Activated CD8-positive, alpha-beta T cell treated with anti-CD3 and anti-CD28 coated beads for 36 hours (primary cell): ENCODE measurements around the gene CDC123. TPM values are rescaled to one million over a fixed set of nuclear protein-coding genes. Genes with fewer than 3 reads are reported as not detected.

ENCODE experiments used
- ATAC-seq: fragments of 200-7000 bp; cut with Tn5 transposase; one replicate; pipeline ENCODE4 v1.10.0; 2021; ENCODE audit warnings: mild to moderate bottlenecking, moderate library complexity
- CTCF ChIA-PET: fragments of 350-600 bp; sonication (Branson Sonifier 250); formaldehyde crosslinking; loops from one replicate; lab custom pipeline; 2021; ENCODE audit warnings: antibody characterized with exemption; lab: Charles Lee
- POLR2A ChIA-PET: fragments of 350-600 bp; sonication (Branson Sonifier 250); formaldehyde crosslinking; loops from one replicate; lab custom pipeline; 2021; ENCODE audit warnings: antibody characterized with exemption; lab: Charles Lee
- DNase-seq: peaks from one replicate; pipeline ENCODE4 v3.0.0-alpha.2; 2020
- H3K27ac Mint-ChIP-seq: one replicate; pipeline ENCODE4 v1.8.0; 2021; ENCODE audit warnings: mild to moderate bottlenecking, mixed read lengths
- H3K27me3 Mint-ChIP-seq: one replicate; pipeline ENCODE4 v1.8.0; 2021; ENCODE audit warnings: mixed read lengths
- H3K36me3 Mint-ChIP-seq: one replicate; pipeline ENCODE4 v1.8.0; 2021; ENCODE audit warnings: low read depth, mixed read lengths
- H3K4me1 Mint-ChIP-seq: one replicate; pipeline ENCODE4 v1.8.0; 2021; ENCODE audit warnings: low read depth, mixed read lengths
- H3K4me3 Mint-ChIP-seq: one replicate; pipeline ENCODE4 v1.8.0; 2021; ENCODE audit warnings: mild to moderate bottlenecking, moderate library complexity, mixed read lengths
- H3K9me3 Mint-ChIP-seq: one replicate; pipeline ENCODE4 v1.8.0; 2021; ENCODE audit warnings: mixed read lengths
- CTCF ChIP-seq: fragments of 200-600 bp; IDR thresholded peaks from one replicate; pipeline ENCODE4 v1.8.0; 2022; ENCODE audit warnings: antibody characterized with exemption, mild to moderate bottlenecking
- intact Hi-C: fragments of 100-400 bp; cut with micrococcal nuclease; formaldehyde crosslinking; loops from one replicate; pipeline ENCODE4 v1.10.0; 2022
- total RNA-seq, 2 experiments: library from RNA; stranded (reverse); gene quantifications; one replicate each; pipeline ENCODE4 v1.2.3, GENCODE V29; 2021

The CDC123 gene
- total RNA-seq, 2 experiments from 2014 or later, result 123 to 125 TPM

GRCh38 chr10:12235116-12235694 is 39.2 kb downstream of the CDC123 start:
- intact Hi-C loops, result no loop called here
- Mint-ChIP-seq H3K4me1 (peaks cover 2% of the 10 kb centered on the region), H3K27me3 (no peaks in the 10 kb centered on the region), H3K36me3 (peaks cover 48% of the 10 kb centered on the region), H3K4me3 (no peak overlapping the region), H3K9me3 (no peaks in the 10 kb centered on the region), H3K27ac (no peak overlapping the region)
- no peak for ATAC-seq
- TF ChIP-seq CTCF, result no peak
- ChIA-PET POLR2A (no interaction called here), CTCF (no interaction called here)
- DNase-seq, result no peak

- CTCF ChIA-PET, result no interaction called here
- Mint-ChIP-seq H3K9me3 (no peaks in the 10 kb centered on the region), H3K4me1 (peaks cover 7% of the 10 kb centered on the region), H3K27ac (no peak overlapping the region), H3K36me3 (peaks cover 48% of the 10 kb centered on the region), H3K27me3 (no peaks in the 10 kb centered on the region), H3K4me3 (no peak overlapping the region)
- intact Hi-C loops, result no loop called here
- DNase-seq (no peak), ATAC-seq (no peak)
- no peak for TF ChIP-seq CTCF
- POLR2A ChIA-PET, result no interaction called here
Observed at GRCh38 chr10:12235796-12236195, 39.8 kb downstream of the CDC123 start.

GRCh38 chr10:12237265-12238220 is 41.6 kb downstream of the CDC123 start:
- no peak for ATAC-seq
- intact Hi-C loops, result no loop called here
- Mint-ChIP-seq H3K36me3 (peaks cover 57% of the 10 kb centered on the region), H3K9me3 (no peaks in the 10 kb centered on the region), H3K4me1 (peaks cover 24% of the 10 kb centered on the region), H3K27ac (no peak overlapping the region), H3K4me3 (no peak overlapping the region), H3K27me3 (no peaks in the 10 kb centered on the region)
- no peak for TF ChIP-seq CTCF
- ChIA-PET POLR2A (no interaction called here), CTCF (interaction anchor here (1.0 kb wide), 2 partner anchors 23 to 419 kb away, joined by 3 to 5 read pairs; no protein-coding TSS in a partner anchor)
- no peak for DNase-seq

- no peak for TF ChIP-seq CTCF
- H3K9me3 Mint-ChIP-seq, result no peaks in the 10 kb centered on the region
- intact Hi-C loops, result no loop called here
- CTCF ChIA-PET, result interaction anchor here (1.0 kb wide), 1 partner anchor 24 kb away, joined by 3 read pairs; no protein-coding TSS in a partner anchor
- DNase-seq (no peak), ATAC-seq (no peak)
- H3K36me3 Mint-ChIP-seq, result peaks cover 56% of the 10 kb centered on the region
- H3K27ac Mint-ChIP-seq, result no peak overlapping the region
- H3K4me1 Mint-ChIP-seq, result peaks cover 26% of the 10 kb centered on the region
- POLR2A ChIA-PET, result no interaction called here
- H3K27me3 Mint-ChIP-seq, result no peaks in the 10 kb centered on the region
- no peak overlapping the region for H3K4me3 Mint-ChIP-seq
Observed at GRCh38 chr10:12238821-12239220, 42.8 kb downstream of the CDC123 start.
